ENCODE measurements around the gene ADRA1B.

DNA sequence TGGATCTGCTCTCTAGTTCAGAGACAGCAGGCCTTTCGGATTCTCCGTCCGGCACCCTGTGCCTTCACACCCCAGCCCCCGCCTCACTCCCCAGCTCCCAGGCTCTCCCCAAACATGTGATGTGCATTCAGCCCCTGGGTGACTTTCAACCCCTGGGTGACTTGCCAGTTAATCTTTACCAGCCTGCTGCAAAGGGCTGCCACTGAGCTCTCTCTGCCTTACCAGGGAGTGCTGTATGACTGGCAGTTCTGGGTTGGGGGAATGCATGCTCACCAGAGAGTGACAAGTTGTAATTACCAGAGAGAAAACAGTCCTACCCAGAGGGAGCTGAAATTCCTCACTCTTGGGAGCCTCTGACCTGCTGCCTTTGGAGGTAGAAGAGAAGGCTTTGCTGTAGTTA lies 4.9 kb upstream of the ADRA1B start:
- no peak for TF ChIP-seq POLR2A (IDR thresholded peaks at IDR 0.05; ENCODE audit: extremely low read depth, insufficient read length)
- TF ChIP-seq, protein P1, sequence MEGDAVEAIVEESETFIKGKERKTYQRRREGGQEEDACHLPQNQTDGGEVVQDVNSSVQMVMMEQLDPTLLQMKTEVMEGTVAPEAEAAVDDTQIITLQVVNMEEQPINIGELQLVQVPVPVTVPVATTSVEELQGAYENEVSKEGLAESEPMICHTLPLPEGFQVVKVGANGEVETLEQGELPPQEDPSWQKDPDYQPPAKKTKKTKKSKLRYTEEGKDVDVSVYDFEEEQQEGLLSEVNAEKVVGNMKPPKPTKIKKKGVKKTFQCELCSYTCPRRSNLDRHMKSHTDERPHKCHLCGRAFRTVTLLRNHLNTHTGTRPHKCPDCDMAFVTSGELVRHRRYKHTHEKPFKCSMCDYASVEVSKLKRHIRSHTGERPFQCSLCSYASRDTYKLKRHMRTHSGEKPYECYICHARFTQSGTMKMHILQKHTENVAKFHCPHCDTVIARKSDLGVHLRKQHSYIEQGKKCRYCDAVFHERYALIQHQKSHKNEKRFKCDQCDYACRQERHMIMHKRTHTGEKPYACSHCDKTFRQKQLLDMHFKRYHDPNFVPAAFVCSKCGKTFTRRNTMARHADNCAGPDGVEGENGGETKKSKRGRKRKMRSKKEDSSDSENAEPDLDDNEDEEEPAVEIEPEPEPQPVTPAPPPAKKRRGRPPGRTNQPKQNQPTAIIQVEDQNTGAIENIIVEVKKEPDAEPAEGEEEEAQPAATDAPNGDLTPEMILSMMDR (IDR thresholded peaks at IDR 0.05; ENCODE audit: low read depth, low read length) = no peak

Measured in NB4 (cell line).